WTC11 (cell line): Measurements from ENCODE around the gene SLIT3.

Source experiments
- CTCF ChIP-seq: fragments of 200-600 bp; IDR thresholded peaks from 2 replicates; pipeline ENCODE4 v1.8.0; 2022; ENCODE audit warnings: antibody characterized with exemption
- E2F1 ChIP-seq: sonication (generic); formaldehyde crosslinking; IDR thresholded peaks from 2 replicates; pipeline ENCODE4 v1.8.0; 2022; ENCODE audit warnings: mild to moderate bottlenecking, missing genetic modification reagents
- IRF1 ChIP-seq: sonication (generic); formaldehyde crosslinking; IDR thresholded peaks from 2 replicates; pipeline ENCODE4 v1.8.0; 2023; ENCODE audit warnings: missing genetic modification reagents
- USF2 ChIP-seq: sonication (generic); formaldehyde crosslinking; IDR thresholded peaks from 2 replicates; pipeline ENCODE4 v1.8.1; 2023; ENCODE audit warnings: mild to moderate bottlenecking, missing genetic modification reagents, moderate library complexity

GRCh38 chr5:169095410-169095960, 205.5 kb downstream of the SLIT3 start:
- no peak for TF ChIP-seq CTCF
- TF ChIP-seq IRF1 (CRISPR knock-in tag): no peak
- no peak for TF ChIP-seq E2F1
- no peak for TF ChIP-seq USF2 (CRISPR knock-in tag)
